NCI-H2227 treated with DMSO at 0.1 percent for 48 hours (cell line): ENCODE results near the gene HSD17B7.
"Not testable (repeated sequence)": the region's sequence is repeated elsewhere in the genome, so short reads cannot be mapped to it uniquely, and the experiment has no call there.

Experiments
- DNase-seq: peaks from one replicate; lab custom pipeline; 2025; lab: John Stamatoyannopoulos, UW

The HSD17B7 gene

GRCh38 chr1:162790303-162790984, at the start of gene HSD17B7:
HSD17B7 (plus strand) TSS chr1:162790702; CDS start chr1:162790801, 99 bp downstream.
- DNase-seq: peak; percentile 46

- DNase-seq: no peak
These were observed 49.7 kb upstream of the HSD17B7 start for GRCh38 chr1:162740755-162741154.

- DNase-seq: no peak
These were observed 48.9 kb upstream of the HSD17B7 start for GRCh38 chr1:162741574-162741973.

- not testable (repeated sequence) for DNase-seq
These were observed 44.1 kb upstream of the HSD17B7 start for GRCh38 chr1:162746264-162746942.

- DNase-seq: no peak
These were observed 37.4 kb upstream of the HSD17B7 start for GRCh38 chr1:162753001-162753658.

GRCh38 chr1:162753998-162754585, 36.4 kb upstream of the HSD17B7 start:
- DNase-seq: no peak

GRCh38 chr1:162755306-162755705, 35.2 kb upstream of the HSD17B7 start:
- DNase-seq: no peak

GRCh38 chr1:162756523-162756922, 34.0 kb upstream of the HSD17B7 start:
- DNase-seq: no peak

- no peak for DNase-seq
These were observed 33.0 kb upstream of the HSD17B7 start for GRCh38 chr1:162757476-162757875.

- DNase-seq: no peak
These were observed 24.7 kb upstream of the HSD17B7 start for GRCh38 chr1:162765788-162766187.

- no peak for DNase-seq
These were observed 17.8 kb upstream of the HSD17B7 start for GRCh38 chr1:162772571-162773154.

GRCh38 chr1:162774007-162774406, 16.5 kb upstream of the HSD17B7 start:
- DNase-seq: no peak

- DNase-seq: no peak
These were observed 11.5 kb upstream of the HSD17B7 start for GRCh38 chr1:162779043-162779442.

GRCh38 chr1:162782671-162783070, 7.8 kb upstream of the HSD17B7 start:
- no peak for DNase-seq

- not testable (repeated sequence) for DNase-seq
These were observed 5.6 kb upstream of the HSD17B7 start for GRCh38 chr1:162784926-162785325.

- DNase-seq: not testable (repeated sequence)
These were observed 1.7 kb upstream of the HSD17B7 start for GRCh38 chr1:162788783-162789182.

- DNase-seq: peak; percentile 11
These were observed 469 bp downstream of the HSD17B7 start for GRCh38 chr1:162790985-162791357.

GRCh38 chr1:162794284-162794683, 3.8 kb downstream of the HSD17B7 start:
- not testable (repeated sequence) for DNase-seq

- DNase-seq: not testable (repeated sequence)
These were observed 6.2 kb downstream of the HSD17B7 start for GRCh38 chr1:162796617-162797279.

GRCh38 chr1:162799995-162800830, 9.7 kb downstream of the HSD17B7 start:
- DNase-seq: peak; percentile 71

GRCh38 chr1:162807503-162807902, 17.0 kb downstream of the HSD17B7 start:
- DNase-seq: not testable (repeated sequence)
